GM21576 (cell line): ENCODE data around the gene P2RX6.

Experiments used
- ATAC-seq: cut with Tn5 transposase; IDR thresholded peaks from one replicate; pipeline ENCODE4 v1.9.1; 2021; ENCODE audit warnings: mild to moderate bottlenecking, moderate library complexity; ENCODE audit not compliant: unreplicated experiment

P2RX6 gene

GRCh38 chr22:20979243-20979809, 35.6 kb upstream of the P2RX6 start:
- ATAC-seq = no peak

- ATAC-seq = no peak
These were observed 35.0 kb upstream of the P2RX6 start for GRCh38 chr22:20979940-20980453.

GRCh38 chr22:20980523-20980922, 34.4 kb upstream of the P2RX6 start:
- no peak for ATAC-seq

GRCh38 chr22:20980938-20981722, 33.8 kb upstream of the P2RX6 start:
- ATAC-seq = no peak

GRCh38 chr22:20981787-20982562, 33.0 kb upstream of the P2RX6 start, which contains the start of gene LZTR1:
TSS of gene LZTR1 (plus strand) at chr22:20982297. CDS start at chr22:20982372, 75 bp downstream.
- peak; percentile 74 for ATAC-seq

DNA sequence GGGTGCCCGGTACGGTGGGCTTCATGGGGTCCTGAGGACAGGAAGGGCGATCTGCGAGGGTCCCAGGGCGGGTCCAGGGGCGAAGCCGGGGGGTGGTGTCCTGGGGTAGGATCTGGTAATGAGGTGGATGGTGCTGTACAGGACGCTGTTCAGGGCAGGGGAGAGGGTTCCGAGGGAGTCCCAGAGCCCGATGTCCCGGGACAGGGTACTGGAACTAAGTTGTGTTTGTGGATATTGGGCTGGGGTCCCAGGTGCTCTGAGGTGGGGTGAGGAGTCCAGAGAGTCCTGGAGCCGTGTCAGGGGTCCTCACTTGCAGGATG, 32.4 kb upstream of the P2RX6 start:
- no peak for ATAC-seq

DNA sequence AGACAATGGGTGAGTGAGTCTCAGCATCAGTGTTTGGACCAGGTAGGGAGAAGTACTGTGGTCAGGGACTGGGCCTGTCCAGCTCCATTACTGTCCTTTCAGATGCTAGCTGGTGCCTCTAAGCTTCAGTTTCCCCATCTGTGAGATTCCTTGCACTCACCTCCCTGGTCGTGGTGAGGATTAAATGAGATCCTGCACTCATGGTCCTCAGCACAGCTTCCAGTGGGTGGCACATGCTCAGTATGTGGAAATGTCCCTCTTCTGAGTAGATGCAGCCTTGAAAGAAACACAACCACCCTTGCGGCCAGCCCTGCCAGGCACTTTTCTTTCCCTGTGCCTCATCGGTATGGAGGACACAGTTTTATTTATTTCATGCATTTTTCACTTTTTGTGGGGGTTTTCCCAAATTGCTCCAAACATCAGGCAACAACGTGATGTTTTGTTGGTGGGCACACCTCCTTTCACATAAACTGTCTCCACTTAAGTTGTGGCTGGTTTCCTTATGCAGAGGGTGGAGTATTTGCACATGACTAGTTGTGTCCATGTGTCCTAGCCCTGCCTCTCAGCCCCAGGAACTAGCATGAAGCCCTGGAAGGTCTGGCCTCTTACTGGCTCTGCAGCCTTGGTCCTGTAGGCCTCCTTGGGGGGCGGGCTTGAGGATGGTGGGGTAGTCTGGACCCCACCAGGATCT, 31.7 kb upstream of the P2RX6 start:
- ATAC-seq = no peak

GRCh38 chr22:20985720-20986119, 29.2 kb upstream of the P2RX6 start:
- ATAC-seq = no peak

- ATAC-seq = no peak
These were observed 28.6 kb upstream of the P2RX6 start for GRCh38 chr22:20986365-20986764.

DNA sequence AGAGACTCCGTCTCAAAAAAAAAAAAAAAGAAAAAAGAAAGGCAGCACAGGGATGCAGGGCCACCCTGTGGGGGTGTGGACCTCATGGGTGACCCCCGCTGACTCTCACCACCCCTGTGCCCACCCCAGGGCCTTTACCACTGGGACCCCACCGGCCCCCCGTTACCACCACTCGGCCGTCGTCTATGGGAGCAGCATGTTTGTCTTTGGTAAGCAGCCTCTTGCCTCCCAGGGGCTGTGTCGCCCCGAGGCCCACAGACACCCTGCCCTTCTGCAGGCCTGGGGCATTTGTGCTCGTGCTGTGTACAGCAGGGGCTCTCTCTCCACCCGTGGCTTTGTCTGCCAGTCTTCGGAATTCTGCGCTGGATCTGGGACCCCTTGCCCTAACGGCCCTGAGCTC, 27.6 kb upstream of the P2RX6 start:
- no peak for ATAC-seq

DNA sequence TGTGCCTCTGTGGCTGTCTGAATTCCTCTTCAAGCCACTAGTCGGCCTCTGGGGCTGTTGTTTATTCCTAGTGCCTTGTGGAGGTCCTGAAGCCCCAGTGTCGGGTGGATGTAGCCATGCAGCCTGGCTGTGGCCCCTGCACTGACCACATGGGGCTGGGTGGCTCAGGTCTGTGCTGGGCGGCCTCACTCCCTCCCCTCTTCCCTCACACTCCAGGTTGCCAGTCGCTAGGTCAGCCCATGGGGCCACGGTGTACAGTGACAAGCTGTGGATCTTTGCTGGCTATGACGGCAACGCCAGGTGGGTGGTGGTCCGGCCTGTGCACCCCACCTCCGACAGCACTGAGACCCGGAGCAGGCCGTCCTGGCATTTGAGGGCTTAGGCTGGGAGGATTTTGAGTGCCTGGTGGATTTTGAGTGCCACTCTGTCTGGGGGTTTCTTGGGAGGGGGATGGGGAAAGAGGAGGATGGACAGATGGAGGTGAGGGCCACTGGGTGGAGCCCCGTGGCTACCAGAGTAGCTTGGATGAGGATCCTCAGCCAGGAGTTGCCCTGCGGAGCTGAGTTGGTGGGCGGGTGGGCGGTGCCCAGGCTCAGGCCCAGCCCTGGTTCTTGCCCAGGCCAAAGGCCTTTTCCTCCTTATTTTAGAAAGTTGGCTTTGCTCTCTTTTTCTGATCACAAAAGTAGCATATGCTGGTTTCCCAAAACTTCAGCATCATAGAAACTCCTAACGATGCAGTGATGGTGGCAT, 26.2 kb upstream of the P2RX6 start:
- no peak for ATAC-seq

DNA sequence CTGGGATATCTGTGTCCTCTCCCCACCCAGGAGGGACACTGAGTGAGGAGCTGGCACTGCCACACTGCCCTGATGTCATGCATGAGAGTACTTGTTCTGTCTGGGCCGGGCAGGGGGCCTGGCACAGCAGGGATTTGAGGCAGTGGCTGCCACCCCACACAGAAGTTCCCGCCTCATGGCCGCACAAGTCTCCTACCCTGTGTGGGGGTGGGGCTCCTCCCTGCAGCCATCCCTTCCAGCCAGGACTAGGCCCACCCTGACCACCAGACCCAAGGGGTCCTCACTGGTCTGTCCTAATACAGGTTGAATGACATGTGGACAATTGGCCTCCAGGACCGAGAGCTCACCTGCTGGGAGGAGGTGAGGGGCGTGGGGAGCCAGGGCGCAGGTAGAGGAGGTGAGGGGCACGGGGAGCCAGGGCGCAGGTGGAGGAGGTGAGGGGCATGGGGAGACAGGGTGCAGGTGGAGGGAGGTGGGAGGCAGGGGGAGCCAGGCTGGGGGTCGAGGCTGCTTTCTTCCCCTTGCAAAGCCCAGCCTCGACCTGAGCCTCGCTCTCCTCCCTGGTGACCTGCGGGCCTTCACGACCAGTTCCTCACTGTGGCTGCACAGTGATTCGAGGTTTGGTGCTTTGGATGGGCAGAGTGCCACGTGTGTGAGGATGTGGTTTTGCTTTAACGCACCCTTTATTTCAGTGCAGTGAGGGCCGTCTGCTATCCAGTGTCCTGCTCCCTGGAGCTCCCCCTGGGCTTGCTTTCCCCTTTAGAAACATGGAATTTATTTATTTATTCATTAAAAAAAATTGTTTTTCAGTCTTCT, 25.4 kb upstream of the P2RX6 start:
- no peak for ATAC-seq

- ATAC-seq = no peak
These were observed 24.5 kb upstream of the P2RX6 start for GRCh38 chr22:20990184-20991180.

DNA sequence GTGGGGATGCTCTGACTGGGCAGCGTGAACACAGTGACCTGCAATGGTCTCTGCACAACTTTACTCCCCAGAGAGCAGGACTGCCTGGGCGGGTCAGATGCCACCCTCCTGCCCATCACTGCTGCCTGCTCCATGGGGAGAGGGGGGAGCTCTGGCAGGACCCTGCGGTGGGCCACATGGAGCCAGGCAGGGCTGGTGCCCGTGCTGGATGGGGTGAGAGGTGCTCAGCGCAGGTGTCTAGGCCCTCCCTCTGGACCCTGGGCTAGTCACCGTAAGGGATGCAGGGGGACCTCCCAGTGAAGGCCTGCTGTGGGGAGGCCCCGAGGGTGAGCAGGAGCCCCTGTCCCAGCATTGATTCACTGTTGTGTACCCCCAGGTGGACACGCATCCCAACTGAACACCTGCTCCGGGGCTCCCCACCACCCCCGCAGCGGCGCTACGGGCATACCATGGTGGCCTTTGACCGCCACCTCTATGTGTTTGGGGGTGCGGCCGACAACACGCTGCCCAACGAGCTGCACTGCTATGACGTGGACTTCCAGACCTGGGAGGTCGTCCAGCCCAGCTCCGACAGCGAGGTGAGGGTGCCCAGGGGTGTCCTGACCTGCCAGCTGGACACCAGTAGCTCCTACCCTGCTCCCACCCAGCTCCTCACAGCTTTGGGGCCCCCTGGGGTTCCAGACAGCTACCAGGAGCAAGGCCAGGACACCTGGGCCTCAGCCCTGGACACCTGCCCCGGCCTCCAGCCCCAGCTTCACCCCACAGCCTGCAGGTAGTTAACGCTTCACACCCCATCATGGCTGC, 23.5 kb upstream of the P2RX6 start:
- no peak for ATAC-seq

DNA sequence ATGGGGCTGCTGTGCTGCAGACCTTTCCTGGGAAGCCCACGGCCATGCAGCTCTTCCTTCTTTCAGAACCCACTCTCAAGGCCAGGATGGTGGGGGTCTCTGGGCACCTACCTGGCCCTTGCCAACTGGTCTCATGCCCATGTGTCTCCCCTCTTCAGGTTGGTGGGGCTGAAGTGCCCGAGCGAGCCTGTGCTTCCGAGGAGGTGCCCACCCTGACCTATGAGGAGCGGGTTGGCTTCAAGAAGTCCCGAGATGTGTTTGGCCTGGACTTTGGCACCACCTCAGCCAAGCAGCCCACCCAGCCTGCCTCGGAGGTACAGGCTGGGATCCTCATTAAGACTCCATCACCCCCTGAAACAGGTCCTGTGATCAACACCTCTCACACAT, 22.9 kb upstream of the P2RX6 start:
- ATAC-seq = no peak

GRCh38 chr22:20992456-20993303, 22.3 kb upstream of the P2RX6 start:
- no peak for ATAC-seq
